HCT116 (cell line): ENCODE data around the gene SBF2.

ENCODE experiments used
- ATF3 ChIP-seq: IDR thresholded peaks from 2 replicates; pipeline ENCODE4 v1.6.1; 2012
- CTCF ChIP-seq, 3 experiments: fragments of 200-600 bp in 1 of 3; sonication (generic) in 1 of 3; IDR thresholded peaks in 2 of 3; conservative IDR thresholded peaks in 1 of 3; 2 replicates each; pipeline ENCODE4 v1.5.1; 2012 to 2017; ENCODE audit warnings: low read depth in 2 of 3, low read length in 2 of 3, antibody characterized with exemption in 1 of 3, borderline replicate concordance in 1 of 3, control low read depth in 1 of 3, mild to moderate bottlenecking in 1 of 3, mixed read lengths in 1 of 3, mixed run types in 1 of 3, moderate library complexity in 1 of 3; ENCODE audit not compliant: insufficient read depth in 1 of 3
- EZH2phosphoT487 ChIP-seq: fragments of 200-600 bp; IDR thresholded peaks from 2 replicates; pipeline ENCODE4 v1.6.1; 2018; ENCODE audit warnings: antibody characterized with exemption, borderline replicate concordance
- JUND ChIP-seq: IDR thresholded peaks from 2 replicates; pipeline ENCODE4 v1.6.1; 2012
- TCF7L2 ChIP-seq: IDR thresholded peaks from 2 replicates; pipeline ENCODE4 v1.7.0; 2011; ENCODE audit warnings: borderline replicate concordance, inconsistent platforms; ENCODE audit not compliant: insufficient read depth, insufficient read length; ENCODE audit errors: extremely low read depth
- YY1 ChIP-seq: IDR thresholded peaks from 2 replicates; pipeline ENCODE4 v1.6.1; 2011; ENCODE audit warnings: low read length, low read depth, moderate library complexity, mild to moderate bottlenecking; ENCODE audit not compliant: insufficient replicate concordance; ENCODE audit errors: extremely low read depth

- TF ChIP-seq YY1 (no peak), JUND (no peak), CTCF (IDR thresholded peaks at IDR 0.05 in 2 of 3, conservative IDR thresholded peaks at IDR 0.05 in 1 of 3; ENCODE audit: borderline replicate concordance in 1 of 3, insufficient read depth in 1 of 3, low read depth in 2 of 3, low read length in 2 of 3) (no peak), EZH2phosphoT487 (no peak), ATF3 (no peak), TCF7L2 (no peak)
Measured at GRCh38 chr11:10324474-10324873, 30.5 kb upstream of the SBF2 start.
